ENCODE measurements around the gene DOCK4. TPM values are rescaled to one million over a fixed set of nuclear protein-coding genes. Genes with fewer than 3 reads are reported as not detected.

Gene DOCK4
- total RNA-seq, 4 donors from 2014 or later, result 14.0 to 48.1 (median 30.9) TPM

- Histone ChIP-seq H3K4me3 (replicated peaks in 1 of 3) (no peak overlapping the region), H3K36me3 (no peaks in the 10 kb centered on the region), H3K27ac (no peak overlapping the region), H3K9me3 (no peaks in the 10 kb centered on the region), H3K27me3 (no peaks in the 10 kb centered on the region), H3K4me1 (no peaks in the 10 kb centered on the region)
- no peak for TF ChIP-seq CTCF (IDR thresholded peaks at IDR 0.05)
- no peak for TF ChIP-seq POLR2A (IDR thresholded peaks at IDR 0.05)
- WGBS, 2 donors, result 91% methylated on average over 7 of the region's 7 CpGs
- DNase-seq, result no peak
- intact Hi-C loops (cut with DNase I), result no loop called here
Observed at GRCh38 chr7:111852081-111852480, 354.1 kb downstream of the DOCK4 start.

GRCh38 chr7:111846898-111847297, 359.3 kb downstream of the DOCK4 start:
- intact Hi-C loops (cut with DNase I), result no loop called here
- Histone ChIP-seq H3K27ac (no peak overlapping the region), H3K4me1 (no peaks in the 10 kb centered on the region), H3K4me3 (replicated peaks in 1 of 3) (no peak overlapping the region), H3K27me3 (no peaks in the 10 kb centered on the region), H3K36me3 (no peaks in the 10 kb centered on the region), H3K9me3 (no peaks in the 10 kb centered on the region)
- no peak for DNase-seq
- TF ChIP-seq CTCF (IDR thresholded peaks at IDR 0.05), result no peak
- no peak for TF ChIP-seq POLR2A (IDR thresholded peaks at IDR 0.05)
- 93 to 95% methylated on average over 6 of the region's 6 CpGs for WGBS, 2 donors

- no peaks in the 10 kb centered on the region for H3K27me3 ChIP-seq
- WGBS, 2 donors, result 95% methylated on average over 4 of the region's 4 CpGs
- no peaks in the 10 kb centered on the region for H3K9me3 ChIP-seq
- DNase-seq, result no peak
- H3K4me3 ChIP-seq (replicated peaks in 1 of 3), result no peak overlapping the region
- H3K36me3 ChIP-seq, result no peaks in the 10 kb centered on the region
- no peak for TF ChIP-seq POLR2A (IDR thresholded peaks at IDR 0.05)
- TF ChIP-seq CTCF (IDR thresholded peaks at IDR 0.05), result no peak
- intact Hi-C loops (cut with DNase I), result no loop called here
- H3K4me1 ChIP-seq, result no peaks in the 10 kb centered on the region
- no peak overlapping the region for H3K27ac ChIP-seq
Observed at GRCh38 chr7:111845853-111846252, 360.3 kb downstream of the DOCK4 start.

GRCh38 chr7:111844904-111845671, 361.1 kb downstream of the DOCK4 start:
- H3K27me3 ChIP-seq, result no peaks in the 10 kb centered on the region
- H3K9me3 ChIP-seq, result no peaks in the 10 kb centered on the region
- H3K4me1 ChIP-seq, result no peaks in the 10 kb centered on the region
- H3K27ac ChIP-seq, result no peak overlapping the region
- intact Hi-C loops (cut with DNase I), result no loop called here
- WGBS, 2 donors, result 89 to 92% methylated on average over 4 of the region's 4 CpGs
- no peak overlapping the region for H3K4me3 ChIP-seq (replicated peaks in 1 of 3)
- no peak for DNase-seq
- H3K36me3 ChIP-seq, result no peaks in the 10 kb centered on the region
- TF ChIP-seq CTCF (IDR thresholded peaks at IDR 0.05) (no peak), POLR2A (IDR thresholded peaks at IDR 0.05) (no peak)

GRCh38 chr7:111842491-111842890, 363.7 kb downstream of the DOCK4 start:
- TF ChIP-seq CTCF (IDR thresholded peaks at IDR 0.05) (no peak), POLR2A (IDR thresholded peaks at IDR 0.05) (no peak)
- intact Hi-C loops (cut with DNase I), result no loop called here
- no peak for DNase-seq
- Histone ChIP-seq H3K4me1 (no peaks in the 10 kb centered on the region), H3K9me3 (no peaks in the 10 kb centered on the region), H3K4me3 (replicated peaks in 1 of 3) (no peak overlapping the region), H3K36me3 (no peaks in the 10 kb centered on the region), H3K27me3 (no peaks in the 10 kb centered on the region), H3K27ac (no peak overlapping the region)
- 78 to 85% methylated on average over 3 of the region's 3 CpGs for WGBS, 2 donors

Data from thyroid gland (tissue), 4 donors.